C4-2B (cell line): ENCODE measurements around the gene CLEC19A.

Source experiments
- CTCF ChIP-seq: fragments of 450-650 bp; conservative IDR thresholded peaks from 2 replicates; pipeline ENCODE4 v1.5.1; 2017; ENCODE audit warnings: mild to moderate bottlenecking
- ZFX ChIP-seq: fragments of 450-650 bp; IDR thresholded peaks from 2 replicates; pipeline ENCODE4 v1.6.1; 2017

- TF ChIP-seq CTCF (no peak), ZFX (no peak)
Observed at GRCh38 chr16:19283637-19284036, 1.9 kb upstream of the CLEC19A start.
